ENCODE measurements around the gene WBP2. TPM values are rescaled to one million over a fixed set of nuclear protein-coding genes. Genes with fewer than 3 reads are reported as not detected.

Gene WBP2
- total RNA-seq, 1 experiment from 2014 or later: 132 TPM

DNA sequence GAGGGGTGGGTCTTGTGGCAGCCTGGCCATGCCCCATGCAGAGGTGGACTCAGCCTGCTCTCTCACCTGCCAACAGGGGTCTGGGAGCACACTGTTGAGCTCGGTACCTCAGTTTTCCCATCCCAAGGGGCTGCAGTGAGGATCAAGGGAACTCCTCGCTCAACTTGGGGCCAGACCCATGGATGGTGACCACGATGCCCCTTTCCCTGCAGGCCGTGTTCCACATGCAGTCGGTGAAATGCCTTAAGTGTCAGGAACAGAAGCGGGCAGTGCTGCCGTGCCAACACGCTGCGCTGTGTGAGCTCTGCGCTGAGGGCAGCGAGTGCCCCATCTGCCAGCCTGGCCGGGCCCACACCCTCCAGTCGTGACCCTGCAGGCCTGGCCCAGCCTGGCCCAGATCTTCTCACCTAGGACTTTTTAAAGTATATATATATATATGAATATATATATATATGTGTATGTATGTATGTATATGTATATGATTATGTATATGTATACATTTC, 31.0 kb downstream of the WBP2 start:
- H3K79me2 ChIP-seq (ENCODE audit: insufficient read depth, low read length): no peaks in the 10 kb centered on the region
- no peaks in the 10 kb centered on the region for H3K9me3 ChIP-seq (ENCODE audit: control insufficient read depth in 1 of 2, insufficient read depth in 1 of 2, low read depth in 1 of 2, low read length in 2 of 2)
- H4K20me1 ChIP-seq (ENCODE audit: insufficient read depth): no peaks in the 10 kb centered on the region
- ATAC-seq (no peak), DNase-seq (ENCODE audit: low read depth, low spot score) (no peak)
- RAD21 ChIA-PET (ENCODE audit: low non-redundant PET in 1 of 2, low total read pairs in 2 of 2, uncharacterized antibody in 2 of 2, unreplicated experiment in 2 of 2): no interaction called here
- CTCF ChIA-PET: no interaction called here
- H3K4me2 ChIP-seq (ENCODE audit: low read length): no peak overlapping the region
- H3K4me3 ChIP-seq (replicated peaks in 1 of 2; ENCODE audit: low read depth in 1 of 2, low read length in 2 of 2): no peak overlapping the region
- H3K27me3 ChIP-seq (ENCODE audit: insufficient read depth, low read length): no peaks in the 10 kb centered on the region
- no peak overlapping the region for H2AFZ ChIP-seq (ENCODE audit: low read depth, low read length, poor library complexity, severe bottlenecking)
- no peaks in the 10 kb centered on the region for H3K9me2 ChIP-seq (ENCODE audit: insufficient read depth)
- TF ChIP-seq JUND (IDR thresholded peaks at IDR 0.05) (no peak), ZNF274 (IDR thresholded peaks at IDR 0.05; ENCODE audit: low read depth, low read length) (no peak), POLR2A (IDR thresholded peaks at IDR 0.05; ENCODE audit: borderline replicate concordance, extremely low read depth, insufficient read depth, insufficient read length) (no peak), EZH2 (IDR thresholded peaks at IDR 0.05) (no peak)
- TF ChIP-seq, protein P1, sequence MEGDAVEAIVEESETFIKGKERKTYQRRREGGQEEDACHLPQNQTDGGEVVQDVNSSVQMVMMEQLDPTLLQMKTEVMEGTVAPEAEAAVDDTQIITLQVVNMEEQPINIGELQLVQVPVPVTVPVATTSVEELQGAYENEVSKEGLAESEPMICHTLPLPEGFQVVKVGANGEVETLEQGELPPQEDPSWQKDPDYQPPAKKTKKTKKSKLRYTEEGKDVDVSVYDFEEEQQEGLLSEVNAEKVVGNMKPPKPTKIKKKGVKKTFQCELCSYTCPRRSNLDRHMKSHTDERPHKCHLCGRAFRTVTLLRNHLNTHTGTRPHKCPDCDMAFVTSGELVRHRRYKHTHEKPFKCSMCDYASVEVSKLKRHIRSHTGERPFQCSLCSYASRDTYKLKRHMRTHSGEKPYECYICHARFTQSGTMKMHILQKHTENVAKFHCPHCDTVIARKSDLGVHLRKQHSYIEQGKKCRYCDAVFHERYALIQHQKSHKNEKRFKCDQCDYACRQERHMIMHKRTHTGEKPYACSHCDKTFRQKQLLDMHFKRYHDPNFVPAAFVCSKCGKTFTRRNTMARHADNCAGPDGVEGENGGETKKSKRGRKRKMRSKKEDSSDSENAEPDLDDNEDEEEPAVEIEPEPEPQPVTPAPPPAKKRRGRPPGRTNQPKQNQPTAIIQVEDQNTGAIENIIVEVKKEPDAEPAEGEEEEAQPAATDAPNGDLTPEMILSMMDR (IDR thresholded peaks at IDR 0.05 in 2 of 3, conservative IDR thresholded peaks at IDR 0.05 in 1 of 3; ENCODE audit: borderline replicate concordance in 1 of 3, insufficient read depth in 1 of 3, low read depth in 2 of 3, low read length in 2 of 3): no peak
- no peak overlapping the region for H3K27ac ChIP-seq (ENCODE audit: low read depth, low read length)
- intact Hi-C loops (cut with micrococcal nuclease): no loop called here
- BruUV-seq (replicated peaks): no TSS peak
- 0 out of 4 replicates have a peak, but pooled peaks cover 0 to 3% of the 10 kb centered on the region in 2 experiments for H3K4me1 ChIP-seq (ENCODE audit: control insufficient read depth in 1 of 2, insufficient read depth in 2 of 2, low read length in 2 of 2)
- H3K36me3 ChIP-seq (ENCODE audit: control insufficient read depth in 1 of 2, insufficient read depth in 2 of 2, low read length in 2 of 2): peaks cover 18 to 29% of the 10 kb centered on the region in 2 experiments; a peak in 3 of 4 replicates
- no peak overlapping the region for H3K9ac ChIP-seq (ENCODE audit: low read length)
- POLR2A ChIA-PET: interaction anchor here (4.2 kb wide), 1 partner anchor 44 kb away, joined by 32 read pairs; a partner anchor contains a TSS

DNA sequence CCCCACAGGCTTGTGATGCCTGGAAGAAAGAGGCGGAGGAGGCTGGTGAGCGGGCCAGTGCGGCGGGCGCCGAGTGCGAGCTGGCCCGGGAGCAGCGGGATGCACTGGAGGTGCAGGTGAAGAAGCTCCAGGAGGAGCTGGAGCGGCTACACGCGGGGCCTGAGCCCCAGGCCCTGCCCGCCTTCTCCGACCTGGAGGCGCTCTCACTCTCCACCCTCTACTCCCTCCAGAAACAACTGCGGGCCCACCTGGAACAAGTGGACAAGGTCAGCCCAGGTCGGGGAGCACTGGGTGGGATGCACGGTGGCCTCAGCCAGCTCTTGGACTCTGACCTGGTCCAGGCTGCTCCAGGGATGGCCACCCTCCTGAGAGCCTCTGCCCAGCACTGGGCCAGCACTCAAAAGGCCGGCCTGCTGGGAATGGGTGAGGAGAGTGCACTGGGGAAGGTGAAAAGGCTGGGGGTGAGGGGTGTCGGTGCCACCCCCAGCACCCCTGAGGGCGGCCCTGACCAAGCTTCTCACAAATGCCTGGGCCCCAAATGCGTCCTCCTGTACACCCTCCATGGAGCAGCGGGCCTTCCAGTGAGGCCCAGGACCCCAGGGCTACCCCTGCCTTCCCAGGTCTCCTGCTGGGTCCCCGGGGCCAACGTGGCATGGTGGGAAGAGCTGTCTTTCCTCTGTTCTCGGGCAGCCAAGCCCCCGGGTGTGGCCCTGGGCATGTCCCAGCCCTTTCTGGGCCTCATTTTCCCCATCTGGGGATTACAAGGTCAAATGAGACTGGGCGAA, 31.7 kb downstream of the WBP2 start:
- BruUV-seq (replicated peaks): no TSS peak
- Histone ChIP-seq H3K27me3 (ENCODE audit: insufficient read depth, low read length) (no peaks in the 10 kb centered on the region), H3K4me3 (replicated peaks in 1 of 2; ENCODE audit: low read depth in 1 of 2, low read length in 2 of 2) (no peak overlapping the region), H3K36me3 (ENCODE audit: control insufficient read depth in 1 of 2, insufficient read depth in 2 of 2, low read length in 2 of 2) (peaks cover 18 to 29% of the 10 kb centered on the region in 2 experiments; a peak in 3 of 4 replicates), H3K4me2 (ENCODE audit: low read length) (no peak overlapping the region), H3K9me2 (ENCODE audit: insufficient read depth) (no peaks in the 10 kb centered on the region), H3K79me2 (ENCODE audit: insufficient read depth, low read length) (no peaks in the 10 kb centered on the region), H3K9ac (ENCODE audit: low read length) (no peak overlapping the region), H3K9me3 (ENCODE audit: control insufficient read depth in 1 of 2, insufficient read depth in 1 of 2, low read depth in 1 of 2, low read length in 2 of 2) (no peaks in the 10 kb centered on the region), H2AFZ (ENCODE audit: low read depth, low read length, poor library complexity, severe bottlenecking) (no peak overlapping the region), H3K4me1 (ENCODE audit: control insufficient read depth in 1 of 2, insufficient read depth in 2 of 2, low read length in 2 of 2) (0 out of 4 replicates have a peak, but pooled peaks cover 0 to 3% of the 10 kb centered on the region in 2 experiments), H4K20me1 (ENCODE audit: insufficient read depth) (no peaks in the 10 kb centered on the region), H3K27ac (ENCODE audit: low read depth, low read length) (no peak overlapping the region)
- DNase-seq (ENCODE audit: low read depth, low spot score) (no peak), ATAC-seq (no peak)
- RAD21 ChIA-PET (ENCODE audit: low non-redundant PET in 1 of 2, low total read pairs in 2 of 2, uncharacterized antibody in 2 of 2, unreplicated experiment in 2 of 2): no interaction called here
- POLR2A ChIA-PET: interaction anchor here (4.2 kb wide), 1 partner anchor 44 kb away, joined by 32 read pairs; a partner anchor contains a TSS
- no peak for TF ChIP-seq EZH2phosphoT487 (IDR thresholded peaks at IDR 0.05; ENCODE audit: borderline replicate concordance)
- TF ChIP-seq SRF (IDR thresholded peaks at IDR 0.05; ENCODE audit: low read depth): no peak
- TF ChIP-seq, protein P2, sequence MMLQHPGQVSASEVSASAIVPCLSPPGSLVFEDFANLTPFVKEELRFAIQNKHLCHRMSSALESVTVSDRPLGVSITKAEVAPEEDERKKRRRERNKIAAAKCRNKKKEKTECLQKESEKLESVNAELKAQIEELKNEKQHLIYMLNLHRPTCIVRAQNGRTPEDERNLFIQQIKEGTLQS (IDR thresholded peaks at IDR 0.05): no peak
- no peak for TF ChIP-seq CEBPB (IDR thresholded peaks at IDR 0.05; ENCODE audit: low read depth)
- TF ChIP-seq POLR2A (IDR thresholded peaks at IDR 0.05; ENCODE audit: borderline replicate concordance, extremely low read depth, insufficient read depth, insufficient read length): no peak
- intact Hi-C loops (cut with micrococcal nuclease): no loop called here
- CTCF ChIA-PET: no interaction called here

Data from HCT116 (cell line).